ENCODE measurements around the gene FAM114A1. TPM values are rescaled to one million over a fixed set of nuclear protein-coding genes. Genes with fewer than 3 reads are reported as not detected.
A peak's percentile ranks its signal among the peaks of the same experiment; 100 is the strongest.

FAM114A1 gene
- polyA plus RNA-seq, 4 donors = 11.3 to 34.6 (median 25.2) TPM

DNA sequence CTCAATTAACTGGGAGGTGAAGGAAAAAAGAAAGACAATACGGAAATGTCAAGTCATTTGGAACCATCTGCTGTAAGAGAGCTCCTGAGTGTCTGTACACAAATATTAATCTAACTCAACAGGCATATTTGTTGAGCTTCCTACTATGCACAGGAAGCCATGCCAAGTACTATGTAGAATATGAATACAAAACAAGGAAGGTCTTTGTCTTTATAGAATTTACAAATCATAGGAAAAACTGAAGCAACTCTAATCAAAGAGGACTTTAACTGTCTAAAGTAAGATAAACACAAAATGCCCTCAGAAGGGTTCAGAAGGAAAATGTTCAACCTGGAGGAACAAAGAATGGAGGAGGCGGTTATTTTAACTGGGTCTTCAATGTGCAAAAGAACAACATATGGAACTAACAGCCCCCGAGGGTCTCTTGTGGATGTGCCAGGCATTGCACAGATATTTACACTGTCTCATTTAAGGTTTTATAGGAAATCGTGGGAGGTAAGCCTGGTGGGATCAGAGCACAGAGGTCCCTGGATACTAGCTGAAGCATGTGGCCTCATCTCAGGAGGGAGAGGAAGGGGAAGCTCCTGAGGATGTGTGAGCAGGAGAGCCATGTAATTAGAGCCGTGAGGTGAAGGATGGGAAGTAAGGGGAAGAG is 5.8 kb downstream of the FAM114A1 start:
- H3K4me1 ChIP-seq (ENCODE audit: control insufficient read depth in 3 of 3, insufficient read depth in 2 of 3, low read depth in 1 of 3, low read length in 2 of 3) = peaks cover 0 to 10% (median 3%) of the 10 kb centered on the region in 3 donors
- no peak for FAIRE-seq

DNA sequence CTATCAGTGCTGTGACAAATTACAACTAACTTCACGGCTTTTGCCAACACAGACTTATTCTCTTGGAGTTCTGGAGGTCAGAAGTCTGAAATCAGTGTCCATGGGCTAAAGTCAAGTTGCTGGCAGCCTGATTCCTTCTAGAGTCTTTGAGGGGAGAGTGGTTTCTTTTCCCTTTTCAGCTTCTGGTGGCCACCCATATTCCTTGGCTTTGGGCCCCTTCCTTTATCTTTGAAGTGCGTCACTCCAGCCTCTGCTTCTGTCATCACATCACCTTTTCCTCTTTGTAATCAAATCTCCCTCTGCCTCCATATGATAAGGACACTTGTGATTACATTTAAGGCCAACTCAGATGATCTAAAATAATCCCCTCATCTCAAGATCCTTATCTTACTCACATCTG is 9.0 kb downstream of the FAM114A1 start:
- Histone ChIP-seq H3K9me3 (ENCODE audit: control insufficient read depth in 2 of 2, insufficient read depth in 1 of 2, low read depth in 1 of 2, low read length in 1 of 2) (peaks cover 0 to 4% of the 10 kb centered on the region in 2 donors), H3K4me3 (ENCODE audit: low read depth in 1 of 3, low read length in 3 of 3) (no peak overlapping the region), H3K4me1 (ENCODE audit: control insufficient read depth in 3 of 3, insufficient read depth in 2 of 3, low read depth in 1 of 3, low read length in 2 of 3) (peaks cover 0 to 4% (median 0%) of the 10 kb centered on the region in 3 donors), H3K36me3 (ENCODE audit: control insufficient read depth in 3 of 3, insufficient read depth in 2 of 3, low read depth in 1 of 3, low read length in 3 of 3) (peaks cover 7 to 20% (median 10%) of the 10 kb centered on the region in 3 donors), H3K27me3 (ENCODE audit: control insufficient read depth in 3 of 3, insufficient read depth in 3 of 3, low read length in 3 of 3) (no peaks in the 10 kb centered on the region), H3K27ac (ENCODE audit: low read depth in 1 of 3, low read length in 2 of 3) (no peak overlapping the region)
- FAIRE-seq (no peak), DNase-seq (no peak)
- WGBS, 3 donors = 82 to 93% (median 82%) methylated on average over 2 of the region's 2 CpGs

More for the DNA sequence above, 5.8 kb downstream of the FAM114A1 start:
- DNase-seq = no peak
- H3K36me3 ChIP-seq (ENCODE audit: control insufficient read depth in 3 of 3, insufficient read depth in 2 of 3, low read depth in 1 of 3, low read length in 3 of 3) = peaks cover 0 to 12% (median 2%) of the 10 kb centered on the region in 3 donors
- peak overlapping the region in 2 of 3 donors; percentile 11 to 32 for H3K27ac ChIP-seq (ENCODE audit: low read depth in 1 of 3, low read length in 2 of 3)
- H3K9me3 ChIP-seq (ENCODE audit: control insufficient read depth in 2 of 2, insufficient read depth in 1 of 2, low read depth in 1 of 2, low read length in 1 of 2) = peaks cover 0 to 4% of the 10 kb centered on the region in 2 donors
- WGBS, 3 donors = 72 to 83% (median 78%) methylated on average over 5 of the region's 5 CpGs
- no peak overlapping the region for H3K4me3 ChIP-seq (ENCODE audit: low read depth in 1 of 3, low read length in 3 of 3)
- no peaks in the 10 kb centered on the region for H3K27me3 ChIP-seq (ENCODE audit: control insufficient read depth in 3 of 3, insufficient read depth in 3 of 3, low read length in 3 of 3)

GRCh38 chr4:38884254-38884653 is 16.6 kb downstream of the FAM114A1 start:
- Histone ChIP-seq H3K27me3 (ENCODE audit: control insufficient read depth in 3 of 3, insufficient read depth in 3 of 3, low read length in 3 of 3) (no peaks in the 10 kb centered on the region), H3K27ac (ENCODE audit: low read depth in 1 of 3, low read length in 2 of 3) (no peak overlapping the region), H3K4me3 (ENCODE audit: low read depth in 1 of 3, low read length in 3 of 3) (no peak overlapping the region), H3K36me3 (ENCODE audit: control insufficient read depth in 3 of 3, insufficient read depth in 2 of 3, low read depth in 1 of 3, low read length in 3 of 3) (peaks cover 7 to 13% (median 7%) of the 10 kb centered on the region in 3 donors), H3K9me3 (ENCODE audit: control insufficient read depth in 2 of 2, insufficient read depth in 1 of 2, low read depth in 1 of 2, low read length in 1 of 2) (no peaks in the 10 kb centered on the region), H3K4me1 (ENCODE audit: control insufficient read depth in 3 of 3, insufficient read depth in 2 of 3, low read depth in 1 of 3, low read length in 2 of 3) (peaks cover 0 to 3% (median under 1%) of the 10 kb centered on the region in 3 donors)
- FAIRE-seq (no peak), DNase-seq (no peak)
- 97 to 99% (median 98%) methylated on average over 4 of the region's 4 CpGs for WGBS, 3 donors

GRCh38 chr4:38889143-38889542 is 21.5 kb downstream of the FAM114A1 start:
- Histone ChIP-seq H3K27ac (ENCODE audit: low read depth in 1 of 3, low read length in 2 of 3) (peak overlapping the region in 2 of 3 donors; percentile 30 to 54), H3K4me1 (ENCODE audit: control insufficient read depth in 3 of 3, insufficient read depth in 2 of 3, low read depth in 1 of 3, low read length in 2 of 3) (peaks cover 7 to 29% (median 12%) of the 10 kb centered on the region in 3 donors), H3K9me3 (ENCODE audit: control insufficient read depth in 2 of 2, insufficient read depth in 1 of 2, low read depth in 1 of 2, low read length in 1 of 2) (no peaks in the 10 kb centered on the region), H3K4me3 (ENCODE audit: low read depth in 1 of 3, low read length in 3 of 3) (no peak overlapping the region), H3K27me3 (ENCODE audit: control insufficient read depth in 3 of 3, insufficient read depth in 3 of 3, low read length in 3 of 3) (no peaks in the 10 kb centered on the region), H3K36me3 (ENCODE audit: control insufficient read depth in 3 of 3, insufficient read depth in 2 of 3, low read depth in 1 of 3, low read length in 3 of 3) (peaks cover 2 to 7% (median 6%) of the 10 kb centered on the region in 3 donors)
- DNase-seq (peak; percentile 53 to 64), FAIRE-seq (no peak)
- WGBS, 3 donors = 46 to 56% (median 52%) methylated on average over 1 of the region's 1 CpG

- Histone ChIP-seq H3K27me3 (ENCODE audit: control insufficient read depth in 3 of 3, insufficient read depth in 3 of 3, low read length in 3 of 3) (no peaks in the 10 kb centered on the region), H3K27ac (ENCODE audit: low read depth in 1 of 3, low read length in 2 of 3) (peak overlapping the region in 2 of 3 donors; percentile 10 to 39), H3K4me3 (ENCODE audit: low read depth in 1 of 3, low read length in 3 of 3) (no peak overlapping the region), H3K36me3 (ENCODE audit: control insufficient read depth in 3 of 3, insufficient read depth in 2 of 3, low read depth in 1 of 3, low read length in 3 of 3) (peaks cover 2 to 10% (median 4%) of the 10 kb centered on the region in 3 donors), H3K9me3 (ENCODE audit: control insufficient read depth in 2 of 2, insufficient read depth in 1 of 2, low read depth in 1 of 2, low read length in 1 of 2) (no peaks in the 10 kb centered on the region), H3K4me1 (ENCODE audit: control insufficient read depth in 3 of 3, insufficient read depth in 2 of 3, low read depth in 1 of 3, low read length in 2 of 3) (peaks cover 7 to 29% (median 12%) of the 10 kb centered on the region in 3 donors)
- 19 to 64% (median 42%) methylated on average over 10 of the region's 10 CpGs for WGBS, 3 donors
- peak; percentile 75 to 90 for DNase-seq
- no peak for FAIRE-seq
Observed at GRCh38 chr4:38891051-38891983, 23.7 kb downstream of the FAM114A1 start.

DNA sequence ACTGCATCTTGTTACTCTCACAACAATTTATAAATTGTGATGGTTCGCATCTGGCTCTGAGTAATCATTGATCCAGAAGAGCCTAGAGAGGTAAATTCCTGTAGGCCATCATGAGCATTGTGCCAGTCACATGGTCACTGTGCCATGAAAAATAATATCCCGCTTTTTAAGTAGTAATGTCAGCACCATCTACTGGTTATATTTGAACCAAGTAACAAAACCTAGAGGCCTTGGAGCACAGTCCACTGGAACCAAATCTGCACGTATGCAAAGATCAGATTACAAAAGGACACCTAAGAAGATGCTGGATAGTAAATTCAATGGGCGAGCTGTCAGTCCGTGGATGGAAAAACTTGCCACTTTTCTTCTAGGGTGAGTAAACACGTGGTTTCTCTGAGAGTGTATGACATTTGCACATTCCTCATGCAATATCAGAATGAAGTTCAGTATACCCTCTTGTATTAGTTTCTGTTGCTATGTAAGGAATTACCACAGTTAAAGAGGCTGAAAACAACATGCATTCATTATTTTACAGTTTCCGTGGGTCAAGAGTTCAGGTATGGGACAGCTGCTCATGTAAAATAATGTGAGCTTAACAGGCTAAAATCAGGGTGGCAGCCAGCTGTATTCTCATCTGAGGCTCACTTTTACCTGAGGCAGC is 26.8 kb downstream of the FAM114A1 start:
- peaks cover 3 to 10% (median 7%) of the 10 kb centered on the region in 3 donors for H3K36me3 ChIP-seq (ENCODE audit: control insufficient read depth in 3 of 3, insufficient read depth in 2 of 3, low read depth in 1 of 3, low read length in 3 of 3)
- no peaks in the 10 kb centered on the region for H3K9me3 ChIP-seq (ENCODE audit: control insufficient read depth in 2 of 2, insufficient read depth in 1 of 2, low read depth in 1 of 2, low read length in 1 of 2)
- H3K27me3 ChIP-seq (ENCODE audit: control insufficient read depth in 3 of 3, insufficient read depth in 3 of 3, low read length in 3 of 3) = no peaks in the 10 kb centered on the region
- H3K4me3 ChIP-seq (ENCODE audit: low read depth in 1 of 3, low read length in 3 of 3) = no peak overlapping the region
- no peak for DNase-seq
- 83 to 89% (median 87%) methylated on average over 7 of the region's 7 CpGs for WGBS, 3 donors
- no peak for FAIRE-seq
- peaks cover 7 to 27% (median 8%) of the 10 kb centered on the region in 3 donors for H3K4me1 ChIP-seq (ENCODE audit: control insufficient read depth in 3 of 3, insufficient read depth in 2 of 3, low read depth in 1 of 3, low read length in 2 of 3)
- H3K27ac ChIP-seq (ENCODE audit: low read depth in 1 of 3, low read length in 2 of 3) = no peak overlapping the region

DNA sequence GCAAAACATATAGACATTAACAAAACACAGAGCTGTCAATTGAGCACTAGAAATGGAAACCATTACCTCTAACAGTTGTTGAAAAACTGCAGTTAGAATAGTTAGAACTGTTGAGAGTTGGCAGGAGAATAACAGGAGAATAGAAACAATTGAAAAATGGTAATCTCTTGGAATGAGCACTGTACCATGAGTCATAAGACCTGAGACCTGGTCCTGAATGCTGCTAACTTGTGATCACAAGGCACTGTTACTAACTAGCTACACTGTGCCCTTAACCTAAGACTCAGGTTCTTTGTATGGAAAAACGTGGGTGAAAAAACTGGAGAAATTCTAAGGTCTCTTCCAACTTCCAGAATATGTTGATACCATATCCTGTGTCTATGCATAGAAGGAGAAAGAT is 29.3 kb downstream of the FAM114A1 start:
- peaks cover 3 to 8% (median 5%) of the 10 kb centered on the region in 3 donors for H3K4me1 ChIP-seq (ENCODE audit: control insufficient read depth in 3 of 3, insufficient read depth in 2 of 3, low read depth in 1 of 3, low read length in 2 of 3)
- no peak overlapping the region for H3K4me3 ChIP-seq (ENCODE audit: low read depth in 1 of 3, low read length in 3 of 3)
- H3K9me3 ChIP-seq (ENCODE audit: control insufficient read depth in 2 of 2, insufficient read depth in 1 of 2, low read depth in 1 of 2, low read length in 1 of 2) = no peaks in the 10 kb centered on the region
- no peak overlapping the region for H3K27ac ChIP-seq (ENCODE audit: low read depth in 1 of 3, low read length in 2 of 3)
- no peaks in the 10 kb centered on the region for H3K27me3 ChIP-seq (ENCODE audit: control insufficient read depth in 3 of 3, insufficient read depth in 3 of 3, low read length in 3 of 3)
- peaks cover 3 to 10% (median 7%) of the 10 kb centered on the region in 3 donors for H3K36me3 ChIP-seq (ENCODE audit: control insufficient read depth in 3 of 3, insufficient read depth in 2 of 3, low read depth in 1 of 3, low read length in 3 of 3)
- FAIRE-seq (no peak), DNase-seq (no peak)
- 59 to 90% (median 80%) methylated on average over 1 of the region's 1 CpG for WGBS, 3 donors

- Histone ChIP-seq H3K36me3 (ENCODE audit: control insufficient read depth in 3 of 3, insufficient read depth in 2 of 3, low read depth in 1 of 3, low read length in 3 of 3) (peaks cover 3 to 8% (median 3%) of the 10 kb centered on the region in 3 donors), H3K4me3 (ENCODE audit: low read depth in 1 of 3, low read length in 3 of 3) (no peak overlapping the region), H3K27ac (ENCODE audit: low read depth in 1 of 3, low read length in 2 of 3) (no peak overlapping the region), H3K27me3 (ENCODE audit: control insufficient read depth in 3 of 3, insufficient read depth in 3 of 3, low read length in 3 of 3) (no peaks in the 10 kb centered on the region), H3K4me1 (ENCODE audit: control insufficient read depth in 3 of 3, insufficient read depth in 2 of 3, low read depth in 1 of 3, low read length in 2 of 3) (peaks cover 0 to 3% (median 0%) of the 10 kb centered on the region in 3 donors), H3K9me3 (ENCODE audit: control insufficient read depth in 2 of 2, insufficient read depth in 1 of 2, low read depth in 1 of 2, low read length in 1 of 2) (no peaks in the 10 kb centered on the region)
- FAIRE-seq = no peak
- WGBS, 3 donors = 86 to 93% (median 90%) methylated on average over 7 of the region's 7 CpGs
- DNase-seq = no peak
Observed at GRCh38 chr4:38898245-38898644, 30.6 kb downstream of the FAM114A1 start.
